OCI-LY7 (cell line): ENCODE data around the gene MIPEP.

ENCODE experiments used
- CTCF ChIP-seq: fragments of 200-600 bp; sonication (generic); conservative IDR thresholded peaks from 2 replicates; pipeline ENCODE4 v1.5.1; 2014; ENCODE audit warnings: mild to moderate bottlenecking, antibody characterized with exemption, low read length, moderate library complexity, mixed read lengths
- EZH2phosphoT487 ChIP-seq: fragments of 200-600 bp; sonication (generic); IDR thresholded peaks from 2 replicates; pipeline ENCODE4 v1.6.1; 2018; ENCODE audit warnings: low read depth, borderline replicate concordance, mild to moderate bottlenecking, mixed run types, antibody characterized with exemption, low read length, moderate library complexity, mixed read lengths

GRCh38 chr13:23741879-23742510 is 147.2 kb downstream of the MIPEP start:
- TF ChIP-seq CTCF (peak; percentile 75), EZH2phosphoT487 (no peak)
